Fibroblast of skin of left quadriceps (primary cell): ENCODE results near the gene C20orf141.
"Not testable (repeated sequence)": the region's sequence is repeated elsewhere in the genome, so short reads cannot be mapped to it uniquely, and the experiment has no call there.

ENCODE experiments used
- DNase-seq, 2 experiments: peaks; one replicate each; pipeline ENCODE4 v3.0.0-alpha.2; 2013; ENCODE audit warnings: low read depth in 2 of 2

C20orf141 gene

DNA sequence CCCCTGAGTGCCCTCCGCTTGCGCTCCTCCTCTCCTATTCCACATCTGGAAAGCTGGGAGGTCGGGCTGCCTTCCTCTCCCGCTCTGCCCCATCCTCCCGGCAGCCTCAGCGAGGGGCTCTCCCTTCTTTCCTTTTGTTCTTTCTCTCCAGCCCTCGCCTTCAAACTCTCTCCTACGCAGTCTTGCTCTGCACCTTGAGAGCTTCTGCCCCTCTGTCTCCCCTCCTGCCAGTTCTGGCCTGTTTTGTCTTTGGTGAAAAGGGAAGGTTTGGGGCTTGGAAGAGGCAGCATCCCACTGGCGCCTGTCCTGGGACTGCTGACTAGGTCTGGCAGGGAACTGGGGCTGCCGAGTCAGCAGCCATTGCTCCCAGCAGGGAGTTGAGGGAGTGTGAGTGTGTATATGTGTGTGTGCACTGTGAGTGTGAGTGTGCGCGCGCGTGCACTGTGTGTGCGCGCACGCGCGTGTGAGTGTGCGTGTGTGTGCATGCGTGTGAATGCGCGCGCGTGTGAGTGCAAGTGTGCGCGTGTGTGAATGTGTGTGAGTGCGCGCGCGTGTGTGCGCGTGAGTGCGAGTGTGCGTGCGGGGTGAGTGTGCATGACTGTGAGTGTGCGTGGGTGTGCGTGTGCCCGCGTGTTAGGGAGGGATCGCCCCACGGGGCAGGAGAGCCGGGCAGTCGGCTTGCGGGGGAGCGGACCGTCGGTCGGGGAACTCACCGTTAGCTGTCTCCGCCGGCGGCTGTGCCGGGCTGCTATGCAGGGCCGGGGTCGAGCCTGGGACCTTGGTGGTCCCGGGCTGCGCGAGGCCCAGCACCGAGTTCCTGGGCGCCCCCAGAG, 14.9 kb upstream of the C20orf141 start:
- no peak for DNase-seq

DNA sequence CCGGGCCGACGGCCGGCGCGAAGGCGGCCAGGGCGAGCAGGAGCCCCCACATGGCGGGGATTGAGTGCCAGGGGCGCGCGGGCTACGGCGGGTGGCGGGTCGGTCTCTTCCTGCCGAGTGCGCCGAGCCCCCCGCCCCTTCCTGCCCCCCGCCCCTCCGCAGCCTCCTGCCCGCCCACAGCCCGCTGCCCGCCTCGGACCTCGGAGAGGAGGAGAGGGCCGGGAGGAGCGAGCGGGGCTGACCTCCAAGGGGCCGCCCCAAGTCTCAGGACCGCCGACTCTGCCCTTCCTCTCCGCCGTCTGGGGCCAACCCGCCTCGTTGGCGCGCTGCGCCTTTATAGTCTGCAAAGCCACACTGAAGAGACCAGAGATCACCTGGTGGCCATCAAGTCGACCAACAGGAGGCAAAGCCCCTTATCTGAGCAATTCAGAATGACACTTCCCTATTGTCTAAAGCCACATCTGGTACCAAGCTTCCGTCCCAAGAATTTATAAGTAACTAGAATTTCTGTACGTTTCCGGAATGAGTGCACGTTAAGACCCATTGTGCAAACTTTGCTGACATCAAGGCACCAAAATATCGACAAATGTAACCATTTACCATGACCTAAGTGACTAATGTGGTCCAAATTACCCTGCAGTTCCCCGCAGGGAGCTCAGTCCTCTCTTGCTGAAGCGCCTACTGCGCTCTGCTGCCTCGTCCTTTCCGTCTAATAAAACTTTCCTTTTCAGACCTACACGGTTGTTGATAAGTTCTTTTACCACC, 14.1 kb upstream of the C20orf141 start, which contains the start of gene CPXM1:
Gene CPXM1 (minus strand): TSS at position 107 of the 765 bp plus-strand sequence. CDS start 55 bp downstream, at position 52.
- DNase-seq = no peak

DNA sequence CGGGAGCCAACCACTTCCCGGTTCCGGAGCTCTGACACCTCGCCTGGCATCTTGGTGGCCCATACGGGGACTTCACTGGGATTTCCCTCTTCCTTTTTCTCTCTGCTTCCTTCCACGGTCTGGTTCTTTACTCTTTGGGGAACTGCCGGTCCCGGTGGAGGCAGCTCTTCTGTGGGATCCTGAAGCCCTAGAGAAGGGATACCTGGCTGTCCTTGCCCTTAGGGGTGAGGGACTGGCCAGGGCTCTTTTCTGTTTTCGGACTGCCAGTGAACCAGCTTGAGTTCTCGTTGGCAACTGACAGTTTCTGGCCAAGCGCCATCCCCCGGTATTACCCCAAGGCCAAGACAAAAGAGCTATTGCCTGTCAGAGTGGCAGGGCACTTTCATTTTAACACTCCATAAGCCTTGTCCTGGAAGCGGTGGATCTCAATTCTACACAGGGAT, 13.5 kb upstream of the C20orf141 start:
- no peak for DNase-seq

DNA sequence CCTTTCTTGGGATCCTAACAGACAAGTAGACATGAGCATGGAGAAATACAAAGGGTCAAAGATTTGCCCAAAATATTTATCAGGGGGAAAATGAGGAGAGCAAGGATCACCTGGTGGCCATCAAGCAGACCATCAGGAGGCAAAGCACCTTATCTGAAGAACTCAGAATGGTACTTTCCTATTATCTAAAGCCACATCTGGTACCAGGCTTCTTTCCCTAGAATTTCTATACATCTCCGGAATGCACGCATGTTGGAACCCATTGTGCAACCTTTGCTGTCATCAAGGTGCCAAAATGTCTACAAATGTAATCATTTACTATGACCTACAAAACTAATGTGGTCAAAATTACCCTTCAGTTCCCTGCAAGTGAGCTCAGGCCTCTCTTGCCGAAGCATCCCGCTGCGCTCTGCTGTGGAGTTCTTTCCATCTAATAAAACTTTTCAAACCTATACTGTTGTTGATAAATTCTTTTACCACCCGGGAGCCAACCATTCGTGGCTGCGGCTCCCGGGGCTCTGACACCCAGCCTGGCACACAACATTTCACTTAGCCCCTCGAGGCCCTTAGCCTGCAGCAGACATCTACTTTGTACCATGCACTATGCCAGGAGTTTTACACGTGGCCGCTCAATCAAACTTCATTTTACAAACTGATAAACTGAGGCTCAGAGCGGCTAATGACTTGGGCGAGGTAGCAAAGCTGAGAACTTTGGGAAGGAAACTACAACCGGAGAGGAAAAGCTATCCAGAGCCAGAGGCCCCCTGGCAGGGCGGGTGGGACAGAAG, 10.6 kb upstream of the C20orf141 start:
- DNase-seq = no peak

DNA sequence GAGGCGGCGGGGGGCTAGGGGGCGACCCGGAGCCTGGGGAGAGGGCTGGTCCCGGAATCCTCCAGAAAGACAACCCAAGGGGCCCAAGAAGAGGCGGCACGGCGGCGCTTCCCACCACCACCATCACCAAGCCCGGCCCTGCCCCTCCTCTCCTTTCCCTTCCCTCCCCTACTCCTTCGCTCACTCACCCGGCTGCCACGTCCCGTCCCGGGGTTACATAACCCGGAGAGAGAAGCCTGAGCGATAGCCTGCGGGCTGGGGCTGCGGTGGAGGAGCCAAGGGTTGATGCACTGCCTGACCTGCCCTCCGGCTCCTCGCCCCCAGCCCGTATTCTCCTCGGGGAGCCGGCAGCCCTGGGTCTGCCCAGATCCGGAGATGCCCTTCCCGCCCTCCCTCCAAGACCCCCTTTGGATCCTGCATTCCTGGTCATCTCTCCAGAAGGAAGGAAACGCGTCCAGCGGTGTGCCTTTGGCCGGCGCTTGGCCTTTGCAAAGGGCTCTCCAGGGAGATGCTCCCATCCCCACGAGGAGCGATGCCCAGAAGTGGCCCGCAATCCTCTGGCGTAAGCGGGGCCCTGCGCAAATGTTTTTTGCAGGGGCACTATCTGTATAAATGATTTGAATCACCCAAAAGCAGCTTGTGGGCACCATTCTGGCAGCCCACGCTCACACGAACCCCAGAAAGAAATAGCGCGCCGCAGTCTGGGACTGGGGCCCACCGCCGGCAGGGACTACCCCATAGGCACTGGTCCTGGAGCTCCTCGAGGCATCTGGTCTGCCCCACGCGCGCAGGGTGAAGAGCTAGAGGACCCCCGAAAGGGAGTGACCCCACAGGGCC, 9.7 kb upstream of the C20orf141 start:
- DNase-seq = no peak

DNA sequence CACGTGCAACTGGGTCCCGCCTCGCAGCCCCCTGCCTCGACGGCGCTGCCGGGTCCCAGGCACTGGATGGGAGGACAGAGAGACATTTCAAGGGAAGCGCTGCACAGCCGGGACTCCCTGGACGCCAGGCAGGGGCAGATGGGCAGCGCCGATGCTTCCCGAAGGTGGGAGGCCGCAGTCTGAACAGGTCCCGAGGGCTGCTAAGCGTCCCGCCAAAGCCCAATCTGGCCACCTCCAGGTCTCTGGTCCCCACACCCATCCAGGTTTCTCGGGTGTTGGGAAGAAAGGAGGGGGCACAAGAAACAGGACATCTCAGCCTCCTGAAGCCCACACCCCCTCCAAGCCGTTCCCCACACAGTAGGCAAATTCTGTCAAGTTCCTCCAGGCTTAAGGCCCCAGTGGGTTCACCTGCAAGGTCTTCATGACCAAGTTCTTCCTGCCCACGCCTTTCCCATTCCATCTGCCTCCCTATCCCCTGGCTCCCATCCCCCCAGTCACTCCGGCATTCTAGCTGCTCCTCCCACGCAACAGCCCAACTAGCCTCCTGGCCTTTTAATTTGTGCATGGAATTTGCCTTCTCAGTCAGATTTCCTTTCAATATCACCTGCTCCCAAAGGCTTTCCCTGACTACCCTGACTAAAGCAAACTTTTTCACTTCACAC, 9.0 kb upstream of the C20orf141 start:
- no peak for DNase-seq

DNA sequence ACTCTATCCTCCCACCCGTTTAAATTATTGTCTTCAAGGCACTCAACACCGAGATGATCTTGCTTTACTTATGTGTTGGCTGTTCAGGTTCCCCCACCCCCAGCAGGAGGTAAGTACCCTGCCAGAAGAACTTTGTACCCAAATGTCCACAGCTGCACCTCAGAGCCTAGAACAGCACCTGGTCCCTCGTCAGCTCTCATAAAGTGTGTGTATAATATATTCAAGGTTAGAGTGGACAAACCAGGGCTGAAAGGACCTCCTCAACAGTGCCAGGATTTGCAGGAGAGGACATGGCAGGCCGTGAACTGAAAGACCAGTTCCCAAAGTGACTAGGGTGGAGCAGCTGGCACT, 8.5 kb upstream of the C20orf141 start:
- no peak for DNase-seq

DNA sequence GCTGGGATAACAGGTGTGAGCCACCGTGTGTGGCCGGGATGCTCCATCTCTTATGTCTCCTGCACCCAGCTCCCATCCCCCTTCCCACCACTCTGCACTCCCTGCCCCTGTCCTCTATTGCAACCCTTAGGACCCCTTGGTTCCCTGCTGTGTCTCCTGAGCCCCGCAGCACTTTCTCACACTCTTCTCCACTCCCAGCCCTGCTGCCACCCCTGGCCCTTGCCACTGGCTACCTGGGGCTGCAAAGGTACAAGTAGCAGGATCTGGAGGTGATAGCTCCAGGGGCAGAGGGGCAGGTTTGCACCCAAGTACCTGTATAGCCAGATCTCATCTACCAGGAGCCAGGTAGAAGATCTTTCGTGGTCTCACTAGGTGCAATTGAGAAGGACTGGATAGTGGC, 7.8 kb upstream of the C20orf141 start:
- no peak for DNase-seq

DNA sequence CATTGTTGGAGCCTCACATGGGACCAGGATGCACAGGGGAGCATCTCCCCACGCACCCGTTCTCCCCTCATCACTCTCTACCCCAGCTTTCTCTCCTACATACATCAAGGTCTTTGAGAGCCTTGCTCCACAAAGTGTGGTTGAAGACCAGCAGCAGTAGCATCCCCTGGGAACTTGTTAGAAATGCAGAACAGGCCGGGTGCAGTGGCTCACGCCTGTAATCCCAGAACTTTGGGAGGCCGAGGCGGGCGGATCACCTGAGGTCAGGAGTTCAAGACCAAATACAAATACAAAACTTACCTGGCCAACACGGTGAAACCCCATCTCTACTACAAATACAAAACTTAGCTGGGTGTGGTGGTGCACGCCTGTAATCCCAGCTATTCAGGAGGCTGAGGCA, 6.9 kb upstream of the C20orf141 start:
- DNase-seq = not testable (repeated sequence)

DNA sequence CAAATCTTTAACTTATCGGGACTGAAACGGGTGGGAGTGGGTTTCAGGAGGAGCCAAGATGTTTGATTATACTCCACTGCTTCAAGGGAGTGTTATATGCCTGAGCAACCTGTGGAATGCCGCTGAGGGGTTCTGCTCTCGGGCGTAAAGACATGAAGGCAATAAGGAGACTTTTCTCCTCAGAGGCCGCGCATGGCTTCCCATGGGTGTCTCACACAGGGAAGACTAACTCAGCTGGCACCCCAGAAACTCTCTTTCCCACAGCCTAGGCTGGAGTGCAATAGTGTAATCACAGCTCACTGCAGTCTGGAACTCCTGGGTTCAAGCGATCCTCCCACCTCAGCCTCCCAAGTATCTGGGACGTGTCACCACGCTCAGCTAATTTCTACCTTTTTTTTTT, 5.1 kb upstream of the C20orf141 start:
- DNase-seq = no peak

DNA sequence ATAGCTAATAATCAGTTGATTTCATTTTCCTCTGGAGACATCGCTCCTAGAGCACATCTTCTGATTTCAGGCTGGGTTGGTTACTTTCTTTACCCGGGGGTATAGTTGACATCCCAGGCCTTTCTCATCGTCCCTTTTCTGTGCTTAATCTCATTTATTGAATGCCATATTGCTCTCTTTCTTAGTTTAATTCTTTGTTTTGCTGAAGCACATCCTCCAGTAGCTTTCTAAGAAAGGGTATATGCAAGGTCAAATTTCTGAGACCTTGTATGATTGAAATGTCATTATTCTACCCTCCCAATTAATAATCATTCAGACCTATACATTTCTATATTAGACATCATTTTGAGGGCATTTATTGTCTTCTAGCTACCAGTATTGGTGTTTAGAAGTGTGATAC, 2.6 kb upstream of the C20orf141 start:
- DNase-seq = no peak

DNA sequence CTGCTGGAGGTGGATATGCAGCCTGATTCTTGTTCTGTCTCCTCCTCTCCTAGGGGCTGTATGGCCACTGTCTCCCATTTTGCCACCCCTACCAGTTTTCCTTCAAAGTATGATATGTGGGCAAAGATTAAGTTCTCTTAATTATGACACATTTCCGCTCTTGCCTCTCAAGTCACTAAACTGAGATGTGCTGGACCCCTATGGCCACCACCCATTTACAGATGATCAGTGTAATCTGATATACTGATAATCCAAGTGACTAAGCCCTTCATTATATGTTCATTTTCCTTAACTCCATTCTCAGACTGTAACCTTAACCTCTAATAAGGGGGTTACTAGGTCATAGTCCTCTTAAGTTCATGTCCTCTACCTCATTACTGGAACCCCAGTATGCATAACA, 711 bp upstream of the C20orf141 start:
- DNase-seq = no peak

DNA sequence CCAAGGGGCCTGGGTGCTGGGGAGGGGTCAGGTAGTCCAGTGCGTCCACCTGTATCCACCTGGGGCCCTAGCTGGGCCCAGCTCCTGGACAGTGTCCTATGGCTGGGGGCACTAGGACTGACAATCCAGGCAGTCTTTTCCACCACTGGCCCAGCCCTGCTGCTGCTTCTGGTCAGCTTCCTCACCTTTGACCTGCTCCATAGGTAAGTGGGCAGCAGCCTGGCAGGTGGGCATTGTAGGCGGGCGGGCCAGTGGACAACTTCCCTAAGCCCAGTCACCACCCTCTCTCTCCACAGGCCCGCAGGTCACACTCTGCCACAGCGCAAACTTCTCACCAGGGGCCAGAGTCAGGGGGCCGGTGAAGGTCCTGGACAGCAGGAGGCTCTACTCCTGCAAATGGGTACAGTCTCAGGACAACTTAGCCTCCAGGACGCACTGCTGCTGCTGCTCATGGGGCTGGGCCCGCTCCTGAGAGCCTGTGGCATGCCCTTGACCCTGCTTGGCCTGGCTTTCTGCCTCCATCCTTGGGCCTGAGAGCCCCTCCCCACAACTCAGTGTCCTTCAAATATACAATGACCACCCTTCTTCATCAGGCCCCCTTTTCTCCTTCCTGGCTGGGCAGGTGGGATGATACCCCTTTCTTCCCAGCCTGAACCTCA, 584 bp downstream of the C20orf141 start:
- no peak for DNase-seq

DNA sequence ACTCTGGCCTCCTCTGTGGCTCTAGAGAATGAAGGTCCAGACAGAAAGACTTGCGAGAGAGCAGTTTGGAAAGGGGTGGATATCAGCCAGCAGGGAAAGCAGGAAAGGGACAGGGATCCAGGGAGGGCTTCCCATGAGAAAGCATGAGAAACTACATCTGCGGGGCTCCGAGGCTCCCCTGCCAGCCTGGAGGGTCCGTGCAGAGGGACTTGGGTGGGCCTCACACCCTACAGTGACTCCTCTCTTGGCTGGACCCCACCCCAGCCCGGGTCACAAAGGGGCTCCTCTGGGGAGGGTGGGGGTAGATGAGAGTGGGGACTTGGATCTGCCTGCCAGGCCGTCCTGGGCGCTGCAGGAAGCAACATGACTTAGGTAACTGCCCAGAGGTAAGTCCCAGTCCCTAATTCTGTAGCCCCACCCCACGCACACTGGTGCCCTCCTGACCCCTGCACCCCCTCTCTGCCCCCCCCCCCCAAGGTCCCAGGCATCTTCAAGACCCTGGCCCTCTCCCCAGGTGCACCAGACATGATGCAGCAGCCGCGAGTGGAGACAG, 1.3 kb downstream of the C20orf141 start, which contains the start of gene TMEM239:
Gene TMEM239 (plus strand): TSS at position 335 of the 553 bp plus-strand sequence. CDS start 191 bp downstream, at position 526.
- DNase-seq = no peak

DNA sequence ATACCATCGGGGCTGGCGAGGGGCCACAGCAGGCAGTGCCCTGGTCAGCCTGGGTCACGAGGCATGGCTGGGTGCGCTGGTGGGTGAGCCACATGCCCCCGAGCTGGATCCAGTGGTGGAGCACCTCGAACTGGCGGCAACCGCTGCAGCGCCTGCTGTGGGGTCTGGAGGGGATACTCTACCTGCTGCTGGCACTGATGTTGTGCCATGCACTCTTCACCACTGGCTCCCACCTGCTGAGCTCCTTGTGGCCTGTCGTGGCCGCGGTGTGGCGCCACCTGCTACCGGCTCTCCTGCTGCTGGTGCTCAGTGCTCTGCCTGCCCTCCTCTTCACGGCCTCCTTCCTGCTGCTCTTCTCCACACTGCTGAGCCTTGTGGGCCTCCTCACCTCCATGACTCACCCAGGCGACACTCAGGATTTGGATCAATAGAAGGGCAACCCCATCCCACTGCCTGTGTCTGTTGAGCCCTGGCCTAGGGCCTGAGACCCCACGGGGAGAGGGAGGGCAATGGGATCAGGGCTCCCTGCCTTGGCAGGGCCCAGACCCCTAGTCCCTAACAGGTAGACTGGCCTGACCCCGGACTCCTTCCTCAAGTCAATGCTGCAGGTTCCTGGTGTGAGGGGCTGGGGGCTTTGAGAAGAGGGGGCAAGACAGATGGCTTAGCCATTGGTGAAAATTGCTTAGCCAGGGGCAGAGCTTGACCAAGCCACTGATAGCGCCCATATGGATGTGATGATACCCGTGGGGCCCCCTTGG, 2.0 kb downstream of the C20orf141 start:
- no peak for DNase-seq

DNA sequence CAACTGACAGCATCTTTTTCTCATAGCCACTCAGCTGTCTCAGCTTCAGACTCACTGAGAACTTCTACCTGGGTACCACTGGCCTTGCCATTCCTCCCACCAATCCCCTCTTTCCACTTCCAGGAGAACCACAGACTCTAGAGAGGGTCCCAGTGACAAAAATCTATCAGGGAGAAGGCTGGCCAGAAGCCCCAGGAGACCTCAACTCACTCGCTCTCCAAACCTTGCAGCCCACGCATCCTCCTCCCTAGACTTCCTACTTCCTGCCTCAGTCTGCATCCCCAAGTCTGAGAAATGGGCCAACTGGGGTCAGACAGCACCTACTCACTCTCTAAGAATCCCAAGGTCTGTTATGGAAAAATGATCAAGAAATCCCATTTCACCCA, 2.5 kb downstream of the C20orf141 start:
- DNase-seq = no peak

DNA sequence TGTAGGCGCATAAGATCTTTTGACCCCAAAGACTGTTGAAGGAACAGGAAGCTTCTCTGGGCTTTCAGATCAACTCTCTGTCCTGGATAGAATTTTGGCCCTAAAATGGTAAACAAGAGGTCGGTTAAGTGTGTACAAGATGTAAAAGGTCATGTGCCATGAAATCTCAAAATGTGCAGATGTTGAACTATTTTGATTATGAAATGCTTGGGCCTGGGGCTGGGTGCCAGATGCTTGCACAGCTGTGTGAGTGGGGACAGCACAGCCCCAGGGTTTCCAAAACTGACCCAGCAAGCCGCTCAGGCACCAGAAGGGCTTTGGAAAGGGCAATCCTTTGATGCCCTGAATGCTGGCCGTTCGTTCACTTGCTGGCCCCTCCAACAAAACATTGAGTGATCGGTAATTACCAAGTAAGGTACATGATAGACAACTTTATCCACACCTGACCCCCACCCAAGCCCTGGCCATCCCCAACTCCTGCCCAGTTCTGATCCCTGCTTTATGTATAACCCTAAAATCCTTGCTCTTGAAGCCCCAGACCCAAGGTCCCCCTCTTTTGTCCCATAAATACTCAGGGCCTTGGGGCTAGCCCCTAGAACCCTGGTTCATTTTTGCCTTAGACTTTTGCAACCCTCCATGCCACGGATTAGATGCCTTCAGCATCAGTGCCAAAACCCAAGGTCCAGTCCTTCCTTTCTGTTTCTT, 3.3 kb downstream of the C20orf141 start:
- no peak for DNase-seq
